A204.1 (cell line): ENCODE results near the gene GPATCH4.
"Not testable (repeated sequence)": the region's sequence is repeated elsewhere in the genome, so short reads cannot be mapped to it uniquely, and the experiment has no call there.

ENCODE experiments used
- FAIRE-seq: peaks from 2 replicates; lab custom pipeline; 2012; peaks lifted over from hg19 to GRCh38; lab: Jason Lieb, UNC

The GPATCH4 gene

DNA sequence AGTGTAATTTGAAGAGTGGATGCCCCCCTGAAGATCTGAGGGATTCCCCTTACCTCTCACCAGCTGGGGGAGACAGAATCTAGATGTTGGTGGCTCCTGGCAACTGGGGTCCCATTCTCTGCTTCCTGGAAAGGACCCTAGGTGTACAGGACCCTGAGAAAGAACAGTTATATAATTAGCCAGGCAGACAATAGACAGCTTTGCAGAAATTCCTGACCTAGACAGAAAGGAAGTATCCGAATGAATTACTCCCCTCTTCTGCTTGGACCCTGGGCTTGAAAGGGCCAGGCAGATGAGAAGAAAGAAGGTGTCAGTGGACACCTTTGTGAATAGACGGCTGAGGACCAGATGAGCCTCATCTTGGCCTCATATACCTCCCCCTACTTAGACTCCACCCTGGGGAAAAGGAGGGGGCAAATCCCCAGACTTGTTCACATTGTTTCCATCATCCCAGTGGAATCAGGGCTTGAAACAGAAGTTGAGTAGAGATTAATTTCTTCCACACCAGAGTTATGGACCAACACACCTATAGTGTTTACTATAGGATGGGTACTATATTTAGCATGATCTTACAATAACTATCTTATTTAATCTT lies 27.1 kb downstream of the GPATCH4 start:
- no peak for FAIRE-seq

DNA sequence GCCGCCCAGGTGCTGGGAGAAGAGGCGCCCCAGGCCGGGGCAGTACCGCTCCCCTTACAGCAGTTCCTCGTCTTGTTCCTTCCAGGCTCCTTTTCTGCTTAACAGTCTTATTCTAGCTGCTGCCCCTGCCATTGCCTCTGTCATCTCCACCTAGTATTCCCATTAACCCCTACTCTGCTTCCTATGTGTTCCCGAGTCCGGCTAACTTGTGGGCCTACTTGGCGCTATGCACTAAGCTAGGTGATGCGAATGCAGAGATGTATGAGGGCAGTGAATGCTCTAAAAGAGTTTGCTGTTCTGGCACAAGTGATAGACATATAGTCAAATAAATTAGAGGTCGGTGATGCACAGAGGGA lies 28.6 kb downstream of the GPATCH4 start:
- no peak for FAIRE-seq

DNA sequence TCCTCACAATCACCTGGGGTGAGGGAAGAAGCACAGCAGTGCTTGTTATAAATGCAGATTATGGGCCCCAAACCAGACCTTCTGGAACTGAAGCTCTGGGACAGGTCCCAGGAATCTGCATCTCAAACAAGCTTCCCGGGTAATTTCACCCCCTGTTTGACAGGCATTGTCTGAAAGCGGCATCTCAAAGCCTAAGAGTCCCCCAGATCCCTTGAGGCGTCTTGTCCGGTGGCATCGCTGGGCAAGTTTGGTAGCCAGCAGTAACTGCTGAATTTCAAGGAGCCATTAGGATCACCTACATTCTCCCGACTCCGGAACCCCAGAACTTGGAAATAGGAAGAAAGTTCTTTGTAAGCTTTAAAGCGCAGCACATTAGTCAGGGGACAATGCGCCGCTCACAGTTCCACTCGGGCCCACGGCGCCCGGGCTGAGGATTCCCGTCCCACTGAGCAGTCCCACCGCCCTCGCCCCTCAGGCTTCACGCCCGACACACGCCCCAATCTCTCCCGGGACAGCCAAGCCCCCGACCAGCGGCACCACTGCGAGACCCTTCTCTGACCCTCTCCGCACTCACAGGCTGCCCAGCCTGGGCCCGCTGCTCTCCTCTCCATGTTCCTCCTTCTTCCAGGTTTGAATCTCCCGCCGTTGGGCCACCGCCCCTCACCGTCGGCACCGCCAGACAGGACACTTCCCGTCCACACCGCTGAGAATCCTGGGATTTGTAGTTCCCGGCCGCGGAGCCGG lies 29.2 kb downstream of the GPATCH4 start, which contains the start of gene IQGAP3:
TSS of gene IQGAP3 (minus strand) at position 647 of the 744 bp plus-strand sequence. CDS start at position 611, 36 bp downstream.
- no peak for FAIRE-seq

DNA sequence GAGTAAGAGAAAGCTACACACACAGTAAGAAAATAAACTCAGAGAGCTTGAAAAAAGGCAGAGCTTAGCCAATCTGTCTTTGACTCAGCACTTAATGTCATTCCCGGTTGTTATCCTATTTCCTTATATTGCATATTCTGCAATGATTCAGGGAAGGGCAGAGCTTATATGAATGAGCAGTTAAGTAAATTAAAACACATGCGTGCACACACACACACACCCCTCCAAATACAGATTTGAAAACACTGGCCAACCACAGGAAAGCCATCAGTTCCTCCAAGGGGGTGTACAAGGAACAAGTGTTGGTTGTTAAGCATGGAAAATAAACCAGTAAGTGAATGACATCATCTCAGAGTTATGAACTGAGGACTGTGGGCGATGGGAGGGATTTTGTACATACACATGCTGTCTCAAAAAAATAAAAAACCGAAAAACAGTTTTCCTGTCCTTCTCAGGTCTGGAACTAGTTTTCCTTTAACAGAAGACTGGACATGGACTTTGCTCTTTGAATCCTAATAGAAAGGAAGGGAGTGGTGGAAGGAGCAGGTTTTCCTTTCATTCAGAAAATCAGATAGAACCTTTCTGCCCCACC lies 29.9 kb downstream of the GPATCH4 start:
- FAIRE-seq, result no peak

DNA sequence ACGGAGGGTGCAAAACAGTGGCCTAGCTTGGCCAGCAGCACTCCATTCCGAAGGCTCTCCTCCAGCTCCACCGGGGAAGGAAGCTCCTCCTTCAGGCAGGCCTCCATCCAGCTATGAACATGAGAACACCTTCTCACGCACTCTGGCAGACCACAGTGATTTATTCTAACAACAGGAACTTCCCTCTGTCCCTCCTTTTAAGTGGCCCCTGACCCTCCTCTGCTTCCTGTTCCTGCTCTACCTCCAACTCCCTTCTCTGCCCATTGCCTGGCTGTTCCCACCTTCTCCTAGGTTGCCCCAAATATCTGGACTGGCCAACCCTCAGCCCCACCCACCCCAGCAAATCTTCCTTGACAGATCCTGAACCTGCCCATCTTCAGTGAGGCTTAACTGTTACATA lies 34.8 kb downstream of the GPATCH4 start:
- no peak for FAIRE-seq

DNA sequence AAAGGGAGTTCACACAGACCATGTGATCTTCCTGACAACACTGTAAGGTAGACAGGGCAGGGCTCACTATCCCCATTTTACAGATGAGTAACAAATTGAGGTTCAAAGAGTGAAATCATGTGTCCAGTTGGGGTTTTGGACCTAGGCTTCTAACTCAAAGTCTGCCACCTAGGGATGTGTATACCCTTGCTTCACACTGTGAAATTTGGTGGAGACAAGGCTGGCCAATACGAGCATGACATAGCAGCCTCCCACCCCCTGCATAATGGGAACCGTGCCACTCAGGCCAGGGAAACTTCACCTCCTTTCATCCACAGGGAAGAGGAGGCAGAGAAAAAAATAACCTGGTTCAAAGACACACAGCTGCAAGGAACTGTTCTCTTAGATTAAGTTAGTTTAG lies 35.8 kb downstream of the GPATCH4 start:
- no peak for FAIRE-seq

DNA sequence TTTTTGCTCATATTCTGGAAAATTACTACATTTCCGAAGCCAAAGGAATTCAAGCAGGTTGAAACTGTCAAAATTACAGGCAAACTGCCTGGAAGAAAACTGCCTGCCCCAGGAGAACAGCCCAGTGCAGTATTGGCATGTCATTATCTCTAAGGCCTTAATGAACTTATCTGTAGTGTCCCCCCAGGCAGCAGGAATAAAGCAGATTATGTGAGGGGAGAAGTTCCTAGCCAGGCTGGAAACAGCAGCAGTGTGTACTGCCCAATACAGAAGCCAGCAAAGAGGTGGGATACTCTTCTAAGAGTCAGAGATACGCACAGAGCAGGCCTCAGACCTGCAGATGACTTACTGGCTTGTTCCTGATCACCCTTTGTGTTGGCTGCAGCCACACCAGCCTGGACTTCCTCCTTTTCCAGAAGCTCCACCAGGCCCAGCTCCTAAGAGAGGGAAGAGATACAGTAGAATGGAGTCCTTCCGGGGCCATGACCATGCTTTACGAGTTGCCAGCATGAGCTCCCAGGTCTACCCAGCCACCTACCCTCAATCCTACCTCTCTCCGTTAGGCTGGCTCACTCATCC lies 40.6 kb downstream of the GPATCH4 start:
- FAIRE-seq, result no peak

DNA sequence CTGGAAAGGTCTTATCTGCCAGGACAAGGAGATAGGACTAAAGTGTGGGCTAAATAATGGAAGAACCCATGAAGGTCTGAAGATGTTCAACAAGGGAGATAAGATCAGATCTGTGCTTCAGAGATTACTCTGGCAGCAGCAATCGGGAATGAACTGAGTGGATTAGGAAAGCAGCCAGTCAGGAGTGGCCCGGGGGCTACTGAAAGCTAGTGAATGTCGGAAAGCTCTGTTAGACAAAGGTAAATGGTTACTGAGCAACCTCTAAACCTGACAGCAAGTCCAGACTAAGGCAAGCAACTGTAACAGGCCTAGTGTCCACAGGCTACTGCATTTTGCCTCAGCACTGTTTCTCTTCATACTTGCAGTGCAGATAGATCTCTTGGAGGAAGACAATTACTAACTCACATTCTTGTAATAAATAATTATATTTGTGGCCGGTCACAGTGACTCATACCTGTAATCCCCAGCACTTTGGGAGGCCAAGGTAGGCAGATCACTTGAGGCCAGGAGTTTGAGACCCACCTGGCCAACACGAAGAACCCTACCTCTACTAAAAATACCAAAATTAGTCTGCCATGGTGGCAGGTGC lies 41.4 kb downstream of the GPATCH4 start:
- no peak for FAIRE-seq

DNA sequence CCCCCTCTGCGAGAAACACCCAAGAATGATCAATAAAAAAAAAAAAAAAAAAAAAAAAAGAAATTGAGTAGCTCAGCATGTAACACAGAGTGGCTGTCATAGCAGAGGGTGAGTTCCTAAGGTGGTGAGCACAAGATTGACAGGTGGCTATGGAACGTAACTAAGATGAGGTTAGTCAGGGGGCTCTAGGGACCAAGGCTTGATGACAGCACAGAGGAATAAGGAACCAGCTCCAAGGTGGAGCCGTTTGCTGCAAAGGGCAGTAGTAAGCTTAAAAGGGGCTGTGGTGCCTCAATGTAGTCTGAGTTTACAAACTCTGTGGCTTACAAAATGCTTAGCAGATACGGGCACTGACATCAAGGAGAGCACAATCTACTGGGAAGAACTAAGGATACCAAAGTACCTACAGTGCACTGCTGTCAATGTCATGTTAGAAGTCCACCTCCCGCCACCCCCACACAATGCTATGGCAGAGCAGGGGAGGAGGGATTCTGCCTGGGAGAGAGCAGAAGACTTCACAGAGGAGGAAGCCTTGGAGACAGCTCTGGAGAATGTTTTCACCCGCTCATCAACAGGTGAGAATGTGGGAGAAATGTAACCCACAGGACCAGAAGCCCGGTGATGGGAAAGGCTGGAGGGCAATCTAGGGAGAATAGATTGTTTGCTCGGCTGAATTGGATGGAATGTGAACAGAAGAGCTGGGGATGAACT lies 42.0 kb downstream of the GPATCH4 start:
- no peak for FAIRE-seq

DNA sequence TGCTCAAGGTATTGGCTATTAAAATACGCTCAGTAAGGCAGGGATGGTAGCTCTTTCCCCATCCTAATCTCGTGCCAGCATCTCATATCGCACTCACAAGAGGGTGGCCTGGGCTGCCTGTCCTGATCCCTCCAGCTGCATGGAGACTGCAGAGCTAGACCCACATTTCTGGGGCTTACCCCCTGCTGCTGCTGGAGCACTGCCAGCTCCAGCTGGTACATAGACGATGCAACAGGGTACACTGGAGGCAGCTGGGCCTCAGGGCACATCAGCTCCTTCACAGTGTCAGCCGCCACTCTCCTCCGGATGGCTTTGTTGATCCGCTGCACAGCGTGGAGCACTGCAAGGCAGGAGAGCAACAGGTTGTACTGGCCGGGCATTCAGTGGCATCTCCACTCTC lies 44.9 kb downstream of the GPATCH4 start:
- FAIRE-seq, result no peak

DNA sequence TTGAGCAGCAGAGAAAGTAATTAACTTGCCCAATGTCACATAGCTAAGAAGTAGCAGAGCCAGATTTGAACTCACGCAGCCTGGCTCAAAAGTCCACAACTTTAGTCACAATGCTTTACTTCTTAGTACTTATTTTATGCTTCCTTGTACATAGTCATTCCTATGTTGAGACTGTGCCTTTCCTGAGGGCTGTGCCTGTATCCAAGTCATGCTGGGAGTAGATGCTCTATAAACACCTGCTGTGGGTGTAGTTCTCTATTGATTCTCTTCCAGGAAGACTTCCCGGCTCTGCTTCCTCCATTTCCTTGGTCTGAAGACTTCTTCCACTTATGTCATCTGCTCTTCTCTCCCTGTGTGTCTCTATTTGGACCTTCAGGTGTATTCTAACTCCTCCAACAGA lies 45.6 kb downstream of the GPATCH4 start:
- FAIRE-seq, result no peak

DNA sequence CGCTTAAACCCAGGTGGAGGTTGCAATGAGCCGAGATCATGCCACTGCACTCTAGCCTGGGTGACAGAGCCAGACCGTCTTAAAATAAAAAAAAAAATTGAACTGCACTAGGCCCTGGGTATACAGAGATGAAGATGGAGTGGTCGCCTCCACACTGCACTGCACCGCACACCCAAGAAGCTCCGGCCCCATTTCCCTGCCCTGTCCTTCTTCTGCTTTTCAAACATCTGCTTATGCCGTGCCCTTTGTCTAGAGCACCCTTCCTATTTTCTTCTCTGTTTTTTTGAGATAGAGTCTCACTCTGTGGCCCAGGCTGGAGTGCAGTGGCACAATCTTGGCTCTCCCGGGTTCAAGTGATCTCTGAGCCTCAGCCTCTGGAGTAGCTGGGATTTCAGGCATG lies 46.3 kb downstream of the GPATCH4 start:
- FAIRE-seq, result no peak

DNA sequence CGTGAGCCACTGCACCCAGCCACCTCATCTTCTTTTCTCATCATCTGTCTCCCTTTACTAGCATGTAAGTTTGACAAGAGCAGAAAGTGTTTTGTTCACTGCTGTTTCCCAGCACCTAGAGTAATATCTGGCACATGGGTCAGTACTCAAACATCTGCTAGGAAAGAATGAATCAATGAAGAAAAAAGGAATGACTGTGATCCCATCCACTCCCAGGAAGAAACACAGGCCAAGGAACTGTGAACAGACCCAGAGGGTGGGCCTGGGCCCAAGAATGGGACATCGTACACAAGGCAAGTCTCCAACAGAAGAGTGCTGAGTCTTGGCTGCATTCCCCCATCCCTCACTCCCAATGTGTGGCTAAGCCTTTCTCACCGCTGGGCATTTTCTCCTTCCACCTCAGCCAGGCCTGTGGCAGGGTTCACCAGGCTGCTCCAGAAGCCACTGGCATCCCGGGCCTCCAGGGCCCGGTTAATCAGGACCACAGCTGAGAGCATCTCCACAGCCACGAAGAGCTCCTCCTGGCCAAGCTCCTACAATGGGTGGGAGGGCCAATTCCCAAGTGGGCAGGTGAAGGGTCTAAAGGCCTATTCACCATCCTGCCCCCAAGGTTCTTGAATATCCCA lies 47.3 kb downstream of the GPATCH4 start:
- FAIRE-seq, result no peak

DNA sequence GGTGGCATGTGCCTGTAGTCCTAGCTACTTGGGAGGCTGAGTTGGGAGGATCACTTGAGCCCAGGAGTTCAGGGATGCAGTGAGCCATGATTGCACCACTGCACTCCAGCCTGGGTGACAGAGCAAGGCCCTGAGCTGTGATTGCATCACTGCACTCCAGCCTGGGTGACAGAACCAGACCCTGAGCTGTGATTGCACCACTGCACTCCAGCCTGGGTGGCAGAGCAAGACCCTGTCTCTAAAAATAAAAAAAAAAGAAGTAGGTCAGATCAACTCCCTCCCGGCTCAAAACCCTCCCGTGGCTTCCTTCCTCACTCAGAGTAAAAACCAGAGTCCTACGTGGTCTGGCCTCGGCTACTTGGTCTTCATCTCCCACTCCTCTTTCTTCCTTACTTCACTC lies 48.3 kb downstream of the GPATCH4 start:
- not testable (repeated sequence) for FAIRE-seq

DNA sequence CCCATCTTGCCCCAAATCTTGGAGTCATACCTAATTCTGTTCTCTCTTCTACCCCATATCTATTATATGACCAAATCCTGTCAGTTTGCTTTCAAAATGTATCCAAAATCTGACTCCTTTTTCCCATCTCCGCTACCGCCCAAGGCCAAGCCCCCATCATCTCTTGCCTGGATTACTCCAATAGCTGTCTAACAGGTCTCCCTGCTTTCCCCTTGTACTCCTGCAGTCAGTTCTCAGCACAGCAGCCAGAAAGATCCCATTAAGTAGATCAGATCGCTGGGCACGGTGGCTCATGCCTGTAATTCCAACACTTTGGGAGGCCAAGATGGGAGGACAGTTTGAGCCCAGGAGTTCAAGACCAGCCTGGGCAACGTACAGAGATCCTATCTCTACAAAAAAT lies 48.8 kb downstream of the GPATCH4 start:
- FAIRE-seq, result no peak

DNA sequence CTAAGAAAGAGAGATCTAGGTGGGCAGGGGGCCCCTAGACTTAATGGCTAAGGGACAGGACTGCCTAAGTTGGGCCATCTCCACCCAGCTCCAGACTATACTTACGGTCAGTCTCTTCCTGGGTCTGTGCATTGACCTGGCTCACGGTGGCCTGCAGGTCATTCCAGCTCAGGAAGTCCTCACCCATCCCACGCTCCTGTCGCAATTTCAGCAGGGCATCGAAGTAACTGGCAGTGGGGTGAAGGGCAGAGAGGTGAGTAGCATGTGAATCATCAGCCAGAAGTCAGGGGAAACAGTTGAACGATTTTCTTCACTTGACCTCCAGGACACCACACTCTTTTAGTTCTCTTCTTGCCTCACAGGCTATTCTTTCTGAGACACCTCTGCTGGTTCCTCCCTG lies 49.4 kb downstream of the GPATCH4 start:
- no peak for FAIRE-seq

DNA sequence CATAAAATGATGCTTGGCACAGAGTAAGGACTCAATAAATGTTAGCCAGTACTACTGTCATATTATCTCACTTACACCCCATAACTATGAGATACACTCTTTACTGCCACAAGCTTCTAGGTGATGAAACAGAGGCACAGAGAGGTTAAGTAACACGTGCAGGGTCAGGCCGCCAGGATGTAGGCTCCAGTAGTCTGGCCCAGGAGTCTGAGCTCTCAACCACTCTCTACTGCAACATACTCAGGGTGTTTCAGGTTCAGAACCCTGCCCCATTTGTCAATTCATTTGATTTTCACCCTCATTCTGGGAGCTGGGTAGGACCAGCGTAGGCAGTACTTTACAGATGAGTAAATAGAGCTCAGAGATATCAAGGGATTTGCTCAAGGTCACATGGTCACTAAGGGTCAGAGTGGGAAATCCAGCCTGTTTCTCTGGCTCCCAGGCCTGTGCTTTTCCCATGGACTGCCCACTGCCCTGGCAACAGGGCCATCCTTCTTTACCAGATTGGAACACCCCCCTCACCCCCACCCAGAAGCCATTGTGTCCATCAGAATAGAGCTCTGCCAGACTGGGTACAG lies 50.1 kb downstream of the GPATCH4 start:
- FAIRE-seq, result no peak

DNA sequence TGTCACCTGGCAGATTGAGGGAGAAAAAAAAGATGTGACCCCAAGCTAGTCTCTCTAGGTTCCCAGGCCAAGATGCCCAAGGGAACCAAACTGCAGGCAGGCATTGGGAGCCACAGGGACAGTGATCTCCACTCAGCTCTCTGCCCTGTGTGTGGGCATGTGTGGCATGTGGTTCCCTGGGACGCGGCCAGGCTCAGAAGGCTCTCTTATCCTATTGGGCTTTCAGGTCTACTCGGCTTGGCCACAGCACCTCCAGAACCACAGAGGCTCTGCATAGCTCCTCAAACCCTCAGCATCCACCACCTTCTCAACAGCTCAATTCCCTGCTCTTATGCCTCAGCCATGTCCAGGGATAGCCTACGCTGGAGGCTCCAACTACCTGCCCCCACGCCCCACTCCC lies 50.9 kb downstream of the GPATCH4 start:
- FAIRE-seq, result no peak

DNA sequence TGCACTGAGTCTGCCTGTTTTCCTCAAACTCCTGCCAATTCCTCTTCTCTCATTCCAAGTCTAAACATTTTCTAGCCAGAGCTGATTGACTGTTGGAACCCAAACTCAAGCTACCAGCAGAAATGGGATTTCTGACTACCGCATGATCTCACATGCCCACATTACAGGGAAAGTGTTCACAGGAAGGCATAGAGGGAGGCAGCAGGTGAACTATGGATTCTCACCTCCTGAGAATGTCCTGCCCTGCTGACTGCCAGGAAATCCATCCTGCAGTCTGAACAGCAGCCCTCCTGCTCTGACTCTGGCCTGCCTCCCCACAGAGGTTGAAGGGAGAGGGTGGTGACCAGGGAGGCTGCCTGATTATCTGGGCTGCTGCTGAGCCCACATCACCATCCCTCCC lies 51.4 kb downstream of the GPATCH4 start:
- no peak for FAIRE-seq

DNA sequence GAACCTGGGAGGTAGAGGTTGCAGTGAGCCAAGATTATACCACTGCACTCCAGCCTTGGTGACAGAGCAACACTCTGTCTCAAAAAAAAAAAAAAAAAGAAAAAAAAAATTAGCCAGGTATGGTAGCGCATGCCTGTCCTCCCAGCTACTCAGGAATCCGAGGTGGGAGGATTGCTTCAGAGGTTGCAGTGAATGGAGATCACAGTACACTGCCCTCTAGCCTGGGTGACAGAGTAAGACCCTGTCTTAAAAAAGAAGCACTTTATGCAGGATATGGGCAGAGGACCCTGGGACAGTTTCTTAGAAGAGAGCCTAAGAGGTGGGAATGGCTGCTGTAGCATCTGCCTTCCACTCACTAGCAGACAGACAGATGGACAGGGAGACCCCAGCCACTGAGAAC lies 51.9 kb downstream of the GPATCH4 start:
- no peak for FAIRE-seq

DNA sequence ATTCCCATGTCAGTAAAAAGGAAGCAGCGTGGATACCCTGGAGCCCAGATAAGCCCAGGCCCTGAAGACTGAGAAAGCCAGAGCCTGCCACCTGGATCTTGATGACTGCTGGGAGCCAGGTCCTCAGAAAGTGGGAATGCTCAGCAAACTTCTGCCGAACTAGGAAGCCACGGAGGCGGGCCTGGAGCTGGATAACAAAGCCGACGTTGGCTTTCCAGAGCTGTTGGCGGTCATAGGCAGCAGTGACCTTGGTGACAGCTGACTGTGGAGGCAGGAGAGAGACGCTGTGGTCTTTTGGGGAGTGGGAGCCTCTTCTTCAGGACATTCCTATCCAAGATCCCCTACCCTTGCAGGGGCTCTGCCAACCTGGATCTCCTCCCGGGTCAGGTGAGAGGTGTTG lies 53.3 kb downstream of the GPATCH4 start:
- no peak for FAIRE-seq

DNA sequence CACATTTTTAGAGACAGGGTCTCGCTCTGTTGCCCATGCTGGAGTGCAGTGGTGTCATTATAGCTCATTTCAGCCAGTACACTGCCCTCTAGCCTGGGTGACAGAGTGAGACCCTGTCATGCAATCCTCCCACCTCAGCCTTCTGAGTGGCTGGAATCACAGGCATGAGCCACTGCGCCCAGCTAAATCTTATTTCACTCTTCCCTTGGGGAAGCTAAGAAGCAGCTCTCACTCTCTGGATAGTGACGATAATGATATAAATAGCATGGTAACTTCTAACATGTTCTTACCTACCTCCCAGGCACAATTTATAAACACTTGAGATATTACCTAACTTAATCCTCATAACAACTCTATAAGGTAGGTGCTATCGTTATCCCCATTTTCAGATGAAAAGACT lies 53.8 kb downstream of the GPATCH4 start:
- no peak for FAIRE-seq
